Measurements from ENCODE around the gene TSPAN1.

Gene TSPAN1

DNA sequence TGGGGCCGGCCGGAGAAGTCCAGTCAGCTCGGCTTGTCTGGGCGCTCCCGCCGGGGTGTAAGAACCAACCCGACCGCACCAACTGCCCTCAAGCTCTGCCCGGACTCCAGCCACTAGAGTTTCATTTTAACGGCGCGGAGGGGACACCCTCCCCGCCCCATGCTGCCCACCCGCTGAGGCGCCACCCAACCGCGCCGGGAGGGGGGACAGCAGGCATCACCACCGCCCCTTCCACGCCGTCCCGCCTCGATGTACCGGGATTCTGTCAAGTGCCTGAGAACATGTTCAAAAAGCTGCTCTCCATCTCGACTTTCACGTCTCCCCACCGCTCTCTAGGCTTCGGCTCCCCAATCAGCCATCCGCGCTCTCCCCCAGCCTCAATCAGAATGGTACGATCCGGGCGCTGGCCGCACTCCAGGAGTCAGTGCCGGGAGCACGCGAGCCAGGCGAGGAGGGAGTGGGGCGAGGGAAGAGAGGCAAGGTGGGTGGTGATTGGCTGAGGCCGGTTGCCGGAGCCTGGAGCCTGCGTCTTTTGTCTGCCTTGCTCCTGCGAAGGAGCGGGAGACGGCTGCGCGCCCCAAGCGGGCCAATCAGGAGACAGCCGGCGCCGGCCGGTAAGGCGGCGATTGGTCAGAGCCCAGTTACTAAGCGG, 42.2 kb upstream of the TSPAN1 start, which contains the start of gene PIK3R3:
PIK3R3 (minus strand) TSS at position 101 of the 652 bp plus-strand sequence. CDS start 677 bp downstream, outside the sequence.
- TF ChIP-seq, protein P1, sequence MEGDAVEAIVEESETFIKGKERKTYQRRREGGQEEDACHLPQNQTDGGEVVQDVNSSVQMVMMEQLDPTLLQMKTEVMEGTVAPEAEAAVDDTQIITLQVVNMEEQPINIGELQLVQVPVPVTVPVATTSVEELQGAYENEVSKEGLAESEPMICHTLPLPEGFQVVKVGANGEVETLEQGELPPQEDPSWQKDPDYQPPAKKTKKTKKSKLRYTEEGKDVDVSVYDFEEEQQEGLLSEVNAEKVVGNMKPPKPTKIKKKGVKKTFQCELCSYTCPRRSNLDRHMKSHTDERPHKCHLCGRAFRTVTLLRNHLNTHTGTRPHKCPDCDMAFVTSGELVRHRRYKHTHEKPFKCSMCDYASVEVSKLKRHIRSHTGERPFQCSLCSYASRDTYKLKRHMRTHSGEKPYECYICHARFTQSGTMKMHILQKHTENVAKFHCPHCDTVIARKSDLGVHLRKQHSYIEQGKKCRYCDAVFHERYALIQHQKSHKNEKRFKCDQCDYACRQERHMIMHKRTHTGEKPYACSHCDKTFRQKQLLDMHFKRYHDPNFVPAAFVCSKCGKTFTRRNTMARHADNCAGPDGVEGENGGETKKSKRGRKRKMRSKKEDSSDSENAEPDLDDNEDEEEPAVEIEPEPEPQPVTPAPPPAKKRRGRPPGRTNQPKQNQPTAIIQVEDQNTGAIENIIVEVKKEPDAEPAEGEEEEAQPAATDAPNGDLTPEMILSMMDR (IDR thresholded peaks at IDR 0.05; ENCODE audit: borderline replicate concordance, insufficient read depth, low read depth, low read length) = no peak
- peak within 1 kb of the TSS; percentile 85 for H3K4me3 ChIP-seq (ENCODE audit: low read depth, low read length)

DNA sequence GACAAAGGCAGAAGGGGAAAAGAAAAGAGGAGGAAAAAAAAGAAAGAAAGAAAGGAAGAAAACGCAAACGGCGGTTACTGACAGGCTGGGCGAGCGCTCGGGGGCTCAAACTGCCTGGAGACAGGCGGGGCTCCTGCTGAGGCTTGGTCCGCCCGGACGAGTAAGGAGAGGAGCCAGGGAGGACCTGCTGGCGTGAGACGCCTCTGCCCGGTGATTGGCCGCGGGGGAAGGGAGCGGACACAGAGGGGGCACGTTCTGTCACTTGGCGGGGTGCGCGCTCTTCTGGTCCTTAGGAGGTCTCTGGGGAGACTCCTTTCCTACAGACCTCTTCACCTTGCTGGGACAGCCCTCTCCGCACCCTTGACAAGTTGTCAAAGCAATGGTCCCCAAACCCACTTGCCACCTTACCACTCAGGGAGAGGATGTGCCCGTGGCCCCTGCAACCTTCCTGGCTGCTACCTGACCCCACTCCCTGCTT, 41.7 kb upstream of the TSPAN1 start:
- peak overlapping the region; percentile 84 for H3K4me3 ChIP-seq (ENCODE audit: low read depth, low read length)
- TF ChIP-seq, protein P1 (IDR thresholded peaks at IDR 0.05; ENCODE audit: borderline replicate concordance, insufficient read depth, low read depth, low read length) = no peak

DNA sequence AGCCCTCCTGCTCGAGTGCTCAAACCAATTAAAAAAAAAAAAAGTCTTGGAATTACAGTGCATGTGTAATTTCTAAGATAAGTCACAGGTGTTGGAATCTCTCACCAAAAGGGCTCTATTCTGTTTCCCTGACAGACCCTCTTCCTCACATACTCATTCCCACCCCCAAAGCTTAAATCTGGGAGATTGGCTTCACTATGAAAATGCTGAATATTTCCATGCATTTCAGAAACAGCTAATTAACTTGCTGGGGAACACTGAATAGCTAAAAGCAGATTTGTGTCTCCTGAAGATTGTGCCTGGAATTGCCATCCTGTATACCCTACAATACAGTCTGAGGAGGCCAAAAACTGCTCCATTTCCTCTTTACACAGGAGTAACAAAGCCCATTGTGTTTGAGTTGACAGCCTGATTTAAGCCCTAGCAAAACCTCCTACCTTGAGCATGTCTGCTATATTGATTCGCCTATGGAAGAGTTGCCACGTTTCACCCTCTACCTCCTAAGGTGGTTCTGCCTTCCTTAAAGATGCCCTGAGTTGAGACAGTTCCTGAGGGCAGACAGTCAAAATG, 41.0 kb upstream of the TSPAN1 start:
- H3K4me3 ChIP-seq (ENCODE audit: low read depth, low read length) = peak overlapping the region; percentile 84
- TF ChIP-seq, protein P1 (IDR thresholded peaks at IDR 0.05; ENCODE audit: borderline replicate concordance, insufficient read depth, low read depth, low read length) = no peak

DNA sequence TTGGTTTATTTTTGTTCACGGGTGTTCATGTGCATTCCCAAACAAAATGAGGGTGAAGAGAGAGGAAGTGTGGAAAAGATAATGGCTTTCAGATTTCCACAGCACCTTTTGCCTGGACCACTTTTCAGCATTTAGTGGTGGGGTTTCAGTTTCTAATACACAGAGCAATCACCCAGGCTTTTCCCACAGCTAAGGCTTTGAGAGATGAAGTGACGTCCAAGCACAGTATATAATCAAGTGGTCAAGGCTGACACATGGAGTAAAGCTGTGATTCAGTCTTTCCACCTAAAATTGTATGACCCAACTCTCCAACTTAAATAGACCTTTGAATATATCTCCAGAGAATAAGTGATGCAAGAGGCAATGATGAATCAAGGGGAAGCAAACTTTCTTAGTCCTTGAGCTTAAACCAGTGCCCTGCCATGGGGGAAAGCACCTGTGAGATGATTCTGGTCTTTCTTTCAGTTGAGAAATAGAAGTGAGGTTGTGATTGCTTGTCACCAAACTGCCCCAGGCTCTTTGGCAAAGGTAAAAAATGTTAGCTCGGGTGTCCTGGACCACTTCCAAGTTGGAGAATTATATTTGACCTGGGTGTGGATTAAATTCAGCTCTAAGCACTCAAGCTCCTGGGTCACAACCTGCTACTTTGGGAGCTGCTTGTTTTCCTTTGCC, 40.1 kb upstream of the TSPAN1 start:
- no peak overlapping the region for H3K4me3 ChIP-seq (ENCODE audit: low read depth, low read length)
- TF ChIP-seq, protein P1 (IDR thresholded peaks at IDR 0.05; ENCODE audit: borderline replicate concordance, insufficient read depth, low read depth, low read length) = no peak

DNA sequence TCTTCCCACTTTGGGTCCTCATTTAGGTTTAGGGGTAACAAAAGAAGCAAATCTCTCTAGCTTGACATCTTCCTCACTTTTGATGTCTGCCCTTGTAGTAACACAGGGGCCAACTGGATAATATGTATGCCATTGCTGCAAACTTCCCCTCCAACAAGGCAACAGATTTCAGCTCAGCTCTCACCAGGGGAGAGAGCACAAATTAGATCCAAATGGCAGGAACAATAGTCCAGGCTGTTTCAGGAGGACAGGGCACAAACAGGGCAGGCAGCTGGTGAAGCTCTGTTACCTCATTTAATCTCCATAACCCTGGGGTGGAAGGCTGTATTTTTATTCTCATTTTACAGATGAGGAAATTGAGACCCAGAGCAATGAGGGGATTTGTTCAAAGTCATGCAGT, 38.2 kb upstream of the TSPAN1 start:
- H3K4me3 ChIP-seq (ENCODE audit: low read depth, low read length) = no peak overlapping the region
- TF ChIP-seq, protein P1 (IDR thresholded peaks at IDR 0.05; ENCODE audit: borderline replicate concordance, insufficient read depth, low read depth, low read length) = no peak

DNA sequence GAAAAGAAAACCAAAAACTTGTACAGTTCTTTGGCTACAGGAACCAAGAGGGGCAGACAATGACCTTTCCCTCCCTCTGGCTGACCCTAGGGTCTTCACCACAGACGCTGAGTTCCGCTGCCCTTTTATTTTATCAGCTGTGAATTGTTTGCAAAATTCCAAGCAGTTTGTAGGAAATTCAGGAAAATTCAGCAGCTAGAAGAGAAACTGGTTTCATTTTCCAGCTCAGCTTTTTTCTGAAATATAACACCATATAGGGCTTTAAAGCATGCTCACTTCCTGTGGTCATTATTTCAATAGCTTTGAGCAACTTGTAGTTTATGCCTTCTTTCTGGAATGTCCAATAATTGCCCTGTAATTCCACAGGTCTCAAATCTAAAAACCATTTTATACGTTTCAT, 37.0 kb upstream of the TSPAN1 start:
- H3K4me3 ChIP-seq (ENCODE audit: low read depth, low read length) = no peak overlapping the region
- TF ChIP-seq, protein P1 (IDR thresholded peaks at IDR 0.05; ENCODE audit: borderline replicate concordance, insufficient read depth, low read depth, low read length) = no peak
